Left ventricle myocardium inferior (tissue), 1 donor: ENCODE measurements around the gene RAB19. TPM values are rescaled to one million over a fixed set of nuclear protein-coding genes. Genes with fewer than 3 reads are reported as not detected.

Experiments
- DNase-seq: peaks from one replicate; pipeline ENCODE4 v3.0.0-alpha.2; 2020
- H3K27ac ChIP-seq: fragments of 200-600 bp; replicated peaks from 2 replicates; pipeline ENCODE4 v1.8.0; 2021
- H3K27me3 ChIP-seq: fragments of 200-600 bp; 2 replicates; pipeline ENCODE4 v1.8.0; 2021; ENCODE audit warnings: low read depth
- H3K36me3 ChIP-seq: fragments of 200-600 bp; 2 replicates; pipeline ENCODE4 v1.8.0; 2021
- H3K4me1 ChIP-seq: fragments of 200-600 bp; 2 replicates; pipeline ENCODE4 v1.8.0; 2021
- H3K4me3 ChIP-seq: fragments of 200-600 bp; 2 replicates; pipeline ENCODE4 v1.8.0; 2021; ENCODE audit warnings: mild to moderate bottlenecking, moderate library complexity
- H3K9me3 ChIP-seq: fragments of 200-600 bp; replicated peaks from 2 replicates; pipeline ENCODE4 v1.8.0; 2021
- intact Hi-C: fragments of 100-400 bp; cut with micrococcal nuclease; formaldehyde crosslinking; loops from one replicate; pipeline ENCODE4 v1.11.0; 2022
- total RNA-seq: library from RNA; stranded (reverse); fragmentation: NEBNext Ultra II Directional; extraction: Animal tissue kit (Norgen Biotek cat#: 25700); gene quantifications from one replicate; pipeline ENCODE4 v1.2.1, GENCODE V29; 2021
- TF ChIP-seq, protein P1 (sequence below): fragments of 200-600 bp; IDR thresholded peaks from 2 replicates; pipeline ENCODE4 v1.8.0; 2021; ENCODE audit warnings: antibody characterized with exemption, mild to moderate bottlenecking, borderline replicate concordance
- donor health status: DM: no; HTN: yes; CAD: no; lungs with severe emphysema.

RAB19 gene
- total RNA-seq, 1 donor from 2014 or later: not detected

DNA sequence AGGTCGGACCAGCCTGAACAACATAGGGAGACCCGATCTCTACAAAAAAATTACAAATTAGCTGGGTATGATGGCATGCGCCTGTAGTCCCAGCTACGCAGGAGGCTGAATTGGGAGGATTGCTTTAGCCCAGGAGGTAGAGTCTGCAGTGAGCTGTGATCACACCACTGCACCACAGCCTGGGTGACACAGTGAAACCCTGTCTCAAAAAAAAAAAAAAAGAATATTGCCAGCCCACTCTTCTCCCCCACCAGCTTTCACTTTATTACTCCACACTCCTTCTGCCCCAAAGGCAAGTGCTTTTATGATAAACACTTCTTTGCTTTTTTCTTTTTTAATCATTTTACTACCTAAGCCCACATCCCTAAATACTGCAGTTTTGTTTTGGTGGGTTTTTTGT lies 14.8 kb downstream of the RAB19 start:
- Histone ChIP-seq H3K4me1 (no peaks in the 10 kb centered on the region), H3K27ac (no peak overlapping the region), H3K36me3 (no peaks in the 10 kb centered on the region), H3K4me3 (no peak overlapping the region), H3K9me3 (no peaks in the 10 kb centered on the region), H3K27me3 (peaks cover 8% of the 10 kb centered on the region)
- intact Hi-C loops: no loop called here
- TF ChIP-seq, protein P1, sequence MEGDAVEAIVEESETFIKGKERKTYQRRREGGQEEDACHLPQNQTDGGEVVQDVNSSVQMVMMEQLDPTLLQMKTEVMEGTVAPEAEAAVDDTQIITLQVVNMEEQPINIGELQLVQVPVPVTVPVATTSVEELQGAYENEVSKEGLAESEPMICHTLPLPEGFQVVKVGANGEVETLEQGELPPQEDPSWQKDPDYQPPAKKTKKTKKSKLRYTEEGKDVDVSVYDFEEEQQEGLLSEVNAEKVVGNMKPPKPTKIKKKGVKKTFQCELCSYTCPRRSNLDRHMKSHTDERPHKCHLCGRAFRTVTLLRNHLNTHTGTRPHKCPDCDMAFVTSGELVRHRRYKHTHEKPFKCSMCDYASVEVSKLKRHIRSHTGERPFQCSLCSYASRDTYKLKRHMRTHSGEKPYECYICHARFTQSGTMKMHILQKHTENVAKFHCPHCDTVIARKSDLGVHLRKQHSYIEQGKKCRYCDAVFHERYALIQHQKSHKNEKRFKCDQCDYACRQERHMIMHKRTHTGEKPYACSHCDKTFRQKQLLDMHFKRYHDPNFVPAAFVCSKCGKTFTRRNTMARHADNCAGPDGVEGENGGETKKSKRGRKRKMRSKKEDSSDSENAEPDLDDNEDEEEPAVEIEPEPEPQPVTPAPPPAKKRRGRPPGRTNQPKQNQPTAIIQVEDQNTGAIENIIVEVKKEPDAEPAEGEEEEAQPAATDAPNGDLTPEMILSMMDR: no peak
- no peak for DNase-seq

DNA sequence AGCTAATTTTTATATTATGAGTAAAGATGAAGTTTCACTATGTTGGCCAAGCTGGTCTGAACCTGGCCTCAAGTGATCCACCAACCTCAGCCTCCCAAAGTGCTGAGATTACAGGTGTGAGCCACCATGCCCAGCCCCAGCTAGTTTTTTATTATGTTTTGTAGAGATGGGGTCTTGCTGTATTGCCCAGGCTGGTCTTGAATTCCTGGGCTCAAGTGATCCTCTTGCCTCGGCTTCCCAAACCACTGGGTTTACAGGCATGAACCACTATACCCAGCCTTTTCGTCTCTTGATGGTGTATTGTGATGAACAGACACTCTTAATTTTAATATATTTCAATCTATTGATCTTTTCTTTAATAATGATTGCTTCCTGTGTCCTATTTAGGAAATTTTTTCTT lies 17.7 kb downstream of the RAB19 start:
- H3K27me3 ChIP-seq: no peaks in the 10 kb centered on the region
- TF ChIP-seq, protein P1: no peak
- no peak overlapping the region for H3K27ac ChIP-seq
- no peaks in the 10 kb centered on the region for H3K36me3 ChIP-seq
- DNase-seq: no peak
- intact Hi-C loops: no loop called here
- no peaks in the 10 kb centered on the region for H3K9me3 ChIP-seq
- H3K4me1 ChIP-seq: peaks cover 9% of the 10 kb centered on the region
- no peak overlapping the region for H3K4me3 ChIP-seq

DNA sequence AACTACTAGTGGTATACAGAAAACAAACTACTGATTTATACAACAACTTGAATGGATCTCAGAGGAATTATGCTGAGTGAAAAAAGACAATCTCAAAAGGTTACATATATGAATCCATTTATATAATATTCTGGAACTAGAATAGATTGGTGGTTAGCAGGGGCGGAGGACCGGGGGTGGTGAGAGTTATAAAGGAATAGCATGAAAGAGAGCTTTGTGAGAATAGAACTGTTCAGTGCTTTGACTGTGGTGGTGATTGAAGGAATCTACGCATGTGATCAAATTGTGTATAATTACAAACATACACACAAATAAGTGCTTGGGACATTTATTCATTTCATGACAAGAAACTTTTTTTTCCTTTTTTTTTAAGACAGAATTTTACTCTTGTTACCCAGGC lies 19.6 kb downstream of the RAB19 start:
- H3K36me3 ChIP-seq: no peaks in the 10 kb centered on the region
- H3K9me3 ChIP-seq: no peaks in the 10 kb centered on the region
- no peak for DNase-seq
- H3K27ac ChIP-seq: no peak overlapping the region
- intact Hi-C loops: no loop called here
- no peak overlapping the region for H3K4me3 ChIP-seq
- H3K4me1 ChIP-seq: peaks cover 9% of the 10 kb centered on the region
- peaks cover 12% of the 10 kb centered on the region for H3K27me3 ChIP-seq
- TF ChIP-seq, protein P1: no peak

DNA sequence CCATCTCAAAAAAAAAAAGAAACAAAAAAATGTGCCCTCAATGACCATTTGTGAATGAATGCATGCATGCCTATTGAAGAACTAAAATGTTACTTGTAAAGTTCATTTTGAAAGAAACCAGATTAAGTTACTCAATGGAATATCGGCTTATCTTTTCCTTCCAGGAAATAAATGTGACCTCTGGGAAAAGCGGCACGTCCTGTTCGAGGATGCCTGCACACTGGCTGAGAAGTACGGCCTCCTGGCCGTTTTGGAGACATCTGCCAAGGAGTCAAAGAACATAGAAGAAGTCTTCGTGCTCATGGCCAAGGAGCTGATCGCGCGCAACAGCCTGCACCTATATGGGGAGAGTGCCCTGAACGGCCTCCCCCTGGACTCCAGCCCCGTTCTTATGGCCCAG lies 21.9 kb downstream of the RAB19 start:
- no peak for DNase-seq
- peaks cover 16% of the 10 kb centered on the region for H3K27me3 ChIP-seq
- TF ChIP-seq, protein P1: no peak
- no peaks in the 10 kb centered on the region for H3K9me3 ChIP-seq
- peaks cover 9% of the 10 kb centered on the region for H3K4me1 ChIP-seq
- no peaks in the 10 kb centered on the region for H3K36me3 ChIP-seq
- no peak overlapping the region for H3K4me3 ChIP-seq
- intact Hi-C loops: no loop called here
- no peak overlapping the region for H3K27ac ChIP-seq

DNA sequence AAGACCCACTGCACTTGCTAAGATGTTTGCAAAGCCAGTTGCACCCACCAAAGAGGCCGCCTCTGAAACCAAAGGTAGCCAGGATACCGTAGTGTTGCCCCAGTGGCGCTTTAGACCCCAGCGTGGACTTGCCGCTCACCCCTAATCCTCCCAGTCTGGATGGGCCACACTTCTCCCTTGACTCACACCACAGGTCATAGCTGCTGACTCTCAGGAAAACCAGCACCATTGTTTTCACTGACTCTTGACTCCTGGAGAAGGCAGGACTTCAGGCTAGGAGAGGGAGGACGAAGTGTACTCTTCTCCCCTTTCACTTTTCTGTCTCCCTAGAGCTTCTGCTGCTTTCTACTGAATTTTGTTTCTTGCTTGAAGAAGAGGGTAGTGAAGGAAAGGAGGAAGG lies 22.3 kb downstream of the RAB19 start:
- Histone ChIP-seq H3K27me3 (peaks cover 16% of the 10 kb centered on the region), H3K36me3 (no peaks in the 10 kb centered on the region), H3K9me3 (no peaks in the 10 kb centered on the region), H3K4me3 (no peak overlapping the region), H3K4me1 (peaks cover 9% of the 10 kb centered on the region), H3K27ac (no peak overlapping the region)
- no peak for DNase-seq
- TF ChIP-seq, protein P1: no peak
- intact Hi-C loops: no loop called here

DNA sequence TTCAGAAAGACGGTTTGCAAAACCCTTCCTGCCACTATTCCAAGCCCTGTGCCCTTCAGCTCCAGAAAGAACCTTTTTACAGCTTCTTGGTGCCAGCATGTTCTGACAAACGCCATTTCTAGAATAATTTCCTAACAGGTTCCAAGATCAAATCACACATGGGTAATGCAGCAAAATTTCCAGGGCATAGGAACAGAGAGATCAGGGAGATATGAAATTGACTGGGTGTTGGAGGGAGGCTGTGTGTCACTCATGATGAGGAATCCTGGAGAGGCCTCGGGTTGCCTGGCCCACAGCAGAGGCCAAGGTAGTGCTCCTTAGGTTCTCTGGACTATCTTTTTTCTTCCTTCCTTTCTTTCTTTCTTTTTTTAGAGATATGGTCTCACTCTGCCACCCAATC lies 29.5 kb downstream of the RAB19 start:
- H3K4me1 ChIP-seq: peaks cover 4% of the 10 kb centered on the region
- no peak overlapping the region for H3K4me3 ChIP-seq
- no peaks in the 10 kb centered on the region for H3K9me3 ChIP-seq
- no peak overlapping the region for H3K27ac ChIP-seq
- H3K36me3 ChIP-seq: no peaks in the 10 kb centered on the region
- intact Hi-C loops: no loop called here
- no peak for DNase-seq
- peaks cover 15% of the 10 kb centered on the region for H3K27me3 ChIP-seq
- TF ChIP-seq, protein P1: no peak
